Measurements from ENCODE around the gene FBXL7.

Gene FBXL7

GRCh38 chr5:15783734-15784133 lies 283.8 kb downstream of the FBXL7 start:
- no peaks in the 10 kb centered on the region for H3K36me3 ChIP-seq (ENCODE audit: insufficient read depth, low read length)
- no peak overlapping the region for H3K4me3 ChIP-seq (ENCODE audit: low read length)
- H2AFZ ChIP-seq (ENCODE audit: low read depth, low read length), result no peak overlapping the region
- no peaks in the 10 kb centered on the region for H3K9me3 ChIP-seq (ENCODE audit: low read length)
- H3K4me1 ChIP-seq (ENCODE audit: insufficient read depth, low read length), result no peaks in the 10 kb centered on the region
- H3K27me3 ChIP-seq (ENCODE audit: insufficient read depth, low read length), result no peaks in the 10 kb centered on the region

- Histone ChIP-seq H3K4me1 (ENCODE audit: insufficient read depth, low read length) (no peaks in the 10 kb centered on the region), H3K9me3 (ENCODE audit: low read length) (no peaks in the 10 kb centered on the region), H3K36me3 (ENCODE audit: insufficient read depth, low read length) (no peaks in the 10 kb centered on the region), H2AFZ (ENCODE audit: low read depth, low read length) (no peak overlapping the region), H3K27me3 (ENCODE audit: insufficient read depth, low read length) (no peaks in the 10 kb centered on the region), H3K4me3 (ENCODE audit: low read length) (no peak overlapping the region)
These were observed 285.6 kb downstream of the FBXL7 start for GRCh38 chr5:15785531-15785981.

GRCh38 chr5:15786326-15786725 lies 286.3 kb downstream of the FBXL7 start:
- no peaks in the 10 kb centered on the region for H3K9me3 ChIP-seq (ENCODE audit: low read length)
- H3K4me3 ChIP-seq (ENCODE audit: low read length), result no peak overlapping the region
- H3K36me3 ChIP-seq (ENCODE audit: insufficient read depth, low read length), result no peaks in the 10 kb centered on the region
- no peaks in the 10 kb centered on the region for H3K27me3 ChIP-seq (ENCODE audit: insufficient read depth, low read length)
- H3K4me1 ChIP-seq (ENCODE audit: insufficient read depth, low read length), result no peaks in the 10 kb centered on the region
- H2AFZ ChIP-seq (ENCODE audit: low read depth, low read length), result no peak overlapping the region

- H3K4me1 ChIP-seq (ENCODE audit: insufficient read depth, low read length), result no peaks in the 10 kb centered on the region
These were observed 286.9 kb downstream of the FBXL7 start for GRCh38 chr5:15786884-15787283.

GRCh38 chr5:15787681-15788080 lies 287.7 kb downstream of the FBXL7 start:
- no peaks in the 10 kb centered on the region for H3K36me3 ChIP-seq (ENCODE audit: insufficient read depth, low read length)
- H3K27me3 ChIP-seq (ENCODE audit: insufficient read depth, low read length), result no peaks in the 10 kb centered on the region
- H3K4me3 ChIP-seq (ENCODE audit: low read length), result no peak overlapping the region
- H3K9me3 ChIP-seq (ENCODE audit: low read length), result no peaks in the 10 kb centered on the region
- H2AFZ ChIP-seq (ENCODE audit: low read depth, low read length), result no peak overlapping the region
- no peaks in the 10 kb centered on the region for H3K4me1 ChIP-seq (ENCODE audit: insufficient read depth, low read length)

More at GRCh38 chr5:15786884-15787283, 286.9 kb downstream of the FBXL7 start:
- H3K27me3 ChIP-seq (ENCODE audit: insufficient read depth, low read length), result no peaks in the 10 kb centered on the region
- H3K9me3 ChIP-seq (ENCODE audit: low read length), result no peaks in the 10 kb centered on the region
- no peaks in the 10 kb centered on the region for H3K36me3 ChIP-seq (ENCODE audit: insufficient read depth, low read length)
- no peak overlapping the region for H3K4me3 ChIP-seq (ENCODE audit: low read length)
- no peak overlapping the region for H2AFZ ChIP-seq (ENCODE audit: low read depth, low read length)

GRCh38 chr5:15789642-15790041 lies 289.7 kb downstream of the FBXL7 start:
- H3K36me3 ChIP-seq (ENCODE audit: insufficient read depth, low read length), result no peaks in the 10 kb centered on the region
- H3K9me3 ChIP-seq (ENCODE audit: low read length), result no peaks in the 10 kb centered on the region
- no peaks in the 10 kb centered on the region for H3K27me3 ChIP-seq (ENCODE audit: insufficient read depth, low read length)
- peaks cover 4% of the 10 kb centered on the region for H3K4me1 ChIP-seq (ENCODE audit: insufficient read depth, low read length)
- no peak overlapping the region for H2AFZ ChIP-seq (ENCODE audit: low read depth, low read length)
- no peak overlapping the region for H3K4me3 ChIP-seq (ENCODE audit: low read length)

GRCh38 chr5:15790446-15791018 lies 290.6 kb downstream of the FBXL7 start:
- Histone ChIP-seq H3K9me3 (ENCODE audit: low read length) (no peaks in the 10 kb centered on the region), H3K4me1 (ENCODE audit: insufficient read depth, low read length) (peaks cover 9% of the 10 kb centered on the region), H3K27me3 (ENCODE audit: insufficient read depth, low read length) (no peaks in the 10 kb centered on the region), H3K36me3 (ENCODE audit: insufficient read depth, low read length) (no peaks in the 10 kb centered on the region), H2AFZ (ENCODE audit: low read depth, low read length) (no peak overlapping the region), H3K4me3 (ENCODE audit: low read length) (no peak overlapping the region)

- Histone ChIP-seq H3K27me3 (ENCODE audit: insufficient read depth, low read length) (no peaks in the 10 kb centered on the region), H2AFZ (ENCODE audit: low read depth, low read length) (no peak overlapping the region), H3K4me3 (ENCODE audit: low read length) (no peak overlapping the region), H3K9me3 (ENCODE audit: low read length) (no peaks in the 10 kb centered on the region), H3K36me3 (ENCODE audit: insufficient read depth, low read length) (no peaks in the 10 kb centered on the region), H3K4me1 (ENCODE audit: insufficient read depth, low read length) (peaks cover 9% of the 10 kb centered on the region)
These were observed 291.3 kb downstream of the FBXL7 start for GRCh38 chr5:15791274-15791673.

- no peaks in the 10 kb centered on the region for H3K27me3 ChIP-seq (ENCODE audit: insufficient read depth, low read length)
- no peak overlapping the region for H2AFZ ChIP-seq (ENCODE audit: low read depth, low read length)
- H3K4me1 ChIP-seq (ENCODE audit: insufficient read depth, low read length), result peaks cover 9% of the 10 kb centered on the region
- no peak overlapping the region for H3K4me3 ChIP-seq (ENCODE audit: low read length)
- no peaks in the 10 kb centered on the region for H3K36me3 ChIP-seq (ENCODE audit: insufficient read depth, low read length)
- H3K9me3 ChIP-seq (ENCODE audit: low read length), result peaks cover 3% of the 10 kb centered on the region
These were observed 291.9 kb downstream of the FBXL7 start for GRCh38 chr5:15791859-15792258.

- H3K4me1 ChIP-seq (ENCODE audit: insufficient read depth, low read length), result peaks cover 9% of the 10 kb centered on the region
- no peaks in the 10 kb centered on the region for H3K36me3 ChIP-seq (ENCODE audit: insufficient read depth, low read length)
- H3K9me3 ChIP-seq (ENCODE audit: low read length), result peaks cover 3% of the 10 kb centered on the region
- H3K4me3 ChIP-seq (ENCODE audit: low read length), result no peak overlapping the region
- H2AFZ ChIP-seq (ENCODE audit: low read depth, low read length), result peak overlapping the region; percentile 49
- no peaks in the 10 kb centered on the region for H3K27me3 ChIP-seq (ENCODE audit: insufficient read depth, low read length)
These were observed 294.3 kb downstream of the FBXL7 start for GRCh38 chr5:15794052-15794985.

GRCh38 chr5:15796096-15796495 lies 296.1 kb downstream of the FBXL7 start:
- Histone ChIP-seq H3K4me3 (ENCODE audit: low read length) (no peak overlapping the region), H3K36me3 (ENCODE audit: insufficient read depth, low read length) (no peaks in the 10 kb centered on the region), H3K9me3 (ENCODE audit: low read length) (peaks cover 3% of the 10 kb centered on the region), H3K4me1 (ENCODE audit: insufficient read depth, low read length) (peaks cover 9% of the 10 kb centered on the region), H3K27me3 (ENCODE audit: insufficient read depth, low read length) (no peaks in the 10 kb centered on the region), H2AFZ (ENCODE audit: low read depth, low read length) (no peak overlapping the region)

- Histone ChIP-seq H3K9me3 (ENCODE audit: low read length) (peaks cover 3% of the 10 kb centered on the region), H2AFZ (ENCODE audit: low read depth, low read length) (no peak overlapping the region), H3K4me3 (ENCODE audit: low read length) (no peak overlapping the region), H3K36me3 (ENCODE audit: insufficient read depth, low read length) (no peaks in the 10 kb centered on the region), H3K4me1 (ENCODE audit: insufficient read depth, low read length) (peaks cover 9% of the 10 kb centered on the region), H3K27me3 (ENCODE audit: insufficient read depth, low read length) (no peaks in the 10 kb centered on the region)
These were observed 296.6 kb downstream of the FBXL7 start for GRCh38 chr5:15796557-15796956.

GRCh38 chr5:15797116-15797515 lies 297.1 kb downstream of the FBXL7 start:
- H3K27me3 ChIP-seq (ENCODE audit: insufficient read depth, low read length), result no peaks in the 10 kb centered on the region
- peaks cover 9% of the 10 kb centered on the region for H3K4me1 ChIP-seq (ENCODE audit: insufficient read depth, low read length)
- no peak overlapping the region for H2AFZ ChIP-seq (ENCODE audit: low read depth, low read length)
- peaks cover 3% of the 10 kb centered on the region for H3K9me3 ChIP-seq (ENCODE audit: low read length)
- H3K4me3 ChIP-seq (ENCODE audit: low read length), result no peak overlapping the region
- no peaks in the 10 kb centered on the region for H3K36me3 ChIP-seq (ENCODE audit: insufficient read depth, low read length)
